ENCODE data around the gene TMEM233. TPM values are rescaled to one million over a fixed set of nuclear protein-coding genes. Genes with fewer than 3 reads are reported as not detected.
A peak's percentile ranks its signal among the peaks of the same experiment; 100 is the strongest.

Gene TMEM233
- total and polyA plus RNA-seq, 11 donors, result 0.07 to 1.3 (median 0.25) TPM; not detected in 1

GRCh38 chr12:119684711-119685369 lies 91.3 kb downstream of the TMEM233 start:
- intact Hi-C loops (cut with DNase I), result no loop called here
- no peak overlapping the region for H3K4me3 ChIP-seq
- no peak for ATAC-seq
- TF ChIP-seq POLR2A (IDR thresholded peaks at IDR 0.05) (no peak), CTCF (IDR thresholded peaks at IDR 0.05) (no peak)
- no peaks in the 10 kb centered on the region for H3K9me3 ChIP-seq
- H3K4me1 ChIP-seq, result peaks cover 0 to 45% (median 19%) of the 10 kb centered on the region in 12 donors
- H3K27ac ChIP-seq, result peak overlapping the region in 4 of 12 donors; percentile 14 to 32 (median 22)
- H3K36me3 ChIP-seq, result peaks cover 0 to 28% (median 23%) of the 10 kb centered on the region in 9 donors
- no peaks in the 10 kb centered on the region for H3K27me3 ChIP-seq
- DNase-seq, result no peak
- 65 to 81% (median 75%) methylated on average over 10 of the region's 10 CpGs for WGBS, 4 donors

- no peak for ATAC-seq
- WGBS, 4 donors, result 81 to 92% (median 87%) methylated on average over 4 of the region's 4 CpGs
Measured at GRCh38 chr12:119685375-119685774, 91.8 kb downstream of the TMEM233 start.

GRCh38 chr12:119686355-119686754 lies 92.8 kb downstream of the TMEM233 start:
- TF ChIP-seq CTCF (IDR thresholded peaks at IDR 0.05) (no peak), POLR2A (IDR thresholded peaks at IDR 0.05) (no peak)
- DNase-seq, result no peak
- ATAC-seq, result peak in 1 of 4 donors; percentile 40
- Histone ChIP-seq H3K4me3 (no peak overlapping the region), H3K36me3 (peaks cover 0 to 13% (median 8%) of the 10 kb centered on the region in 9 donors), H3K27me3 (no peaks in the 10 kb centered on the region), H3K9me3 (no peaks in the 10 kb centered on the region), H3K27ac (no peak overlapping the region), H3K4me1 (peaks cover 0 to 45% (median 19%) of the 10 kb centered on the region in 12 donors)
- 68 to 75% (median 73%) methylated on average over 12 of the region's 12 CpGs for WGBS, 4 donors
- intact Hi-C loops (cut with DNase I), result no loop called here

More at GRCh38 chr12:119685375-119685774, 91.8 kb downstream of the TMEM233 start:
- H3K9me3 ChIP-seq, result no peaks in the 10 kb centered on the region
- DNase-seq, result no peak
- H3K36me3 ChIP-seq, result peaks cover 0 to 23% (median 18%) of the 10 kb centered on the region in 9 donors
- peaks cover 0 to 45% (median 19%) of the 10 kb centered on the region in 12 donors for H3K4me1 ChIP-seq
- H3K4me3 ChIP-seq, result no peak overlapping the region
- TF ChIP-seq CTCF (IDR thresholded peaks at IDR 0.05), result no peak
- no peak for TF ChIP-seq POLR2A (IDR thresholded peaks at IDR 0.05)
- H3K27me3 ChIP-seq, result no peaks in the 10 kb centered on the region
- H3K27ac ChIP-seq, result peak overlapping the region in 3 of 12 donors; percentile 23 to 49 (median 32)
- intact Hi-C loops (cut with DNase I), result no loop called here

GRCh38 chr12:119686776-119687175 lies 93.2 kb downstream of the TMEM233 start:
- Histone ChIP-seq H3K27me3 (no peaks in the 10 kb centered on the region), H3K9me3 (no peaks in the 10 kb centered on the region), H3K4me1 (peaks cover 0 to 46% (median 19%) of the 10 kb centered on the region in 12 donors), H3K36me3 (peaks cover 0 to 9% (median 4%) of the 10 kb centered on the region in 9 donors), H3K27ac (no peak overlapping the region), H3K4me3 (no peak overlapping the region)
- WGBS, 4 donors, result 68 to 81% (median 75%) methylated on average over 9 to 13 of the region's 13 CpGs
- DNase-seq (no peak), ATAC-seq (no peak)
- no peak for TF ChIP-seq CTCF (IDR thresholded peaks at IDR 0.05)
- no peak for TF ChIP-seq POLR2A (IDR thresholded peaks at IDR 0.05)
- intact Hi-C loops (cut with DNase I), result no loop called here

All from heart left ventricle (tissue), 16 donors.